ENCODE data around the gene NCBP2L.

NCBP2L gene

GRCh38 chrX:107777536-107777832, at the start of gene NCBP2L:
NCBP2L (plus strand) TSS chrX:107777733; CDS start chrX:107794221, 16,488 bp downstream.
- Histone ChIP-seq H3K4me3 (ENCODE audit: insufficient read depth, low read length, poor library complexity, severe bottlenecking) (no peak within 1 kb of the TSS), H3K36me3 (ENCODE audit: low read length) (no peaks in the 10 kb centered on the region), H3K27ac (ENCODE audit: low read depth, low read length) (no peak within 1 kb of the TSS), H4K20me1 (ENCODE audit: low read depth, low read length) (no peaks in the 10 kb centered on the region), H3K4me2 (ENCODE audit: low read depth, low read length, poor library complexity, severe bottlenecking) (peak within 1 kb of the TSS; percentile 62), H3F3A (ENCODE audit: insufficient read depth) (no peaks in the 10 kb centered on the region), H3K79me2 (ENCODE audit: insufficient read depth, low read length) (no peaks in the 10 kb centered on the region), H3K9me3 (ENCODE audit: insufficient read depth, low read length) (no peaks in the 10 kb centered on the region), H3K9ac (ENCODE audit: low read length) (no peak within 1 kb of the TSS), H2AFZ (ENCODE audit: low read depth, low read length, severe bottlenecking) (peak within 1 kb of the TSS; percentile 36), H3K27me3 (ENCODE audit: low read length) (no peaks in the 10 kb centered on the region), H3K9me2 (replicated peaks; ENCODE audit: insufficient read depth, low read length) (no peaks in the 10 kb centered on the region)
- TF ChIP-seq EZH2phosphoT487 (conservative IDR thresholded peaks at IDR 0.05; ENCODE audit: low read length) (no peak), CTCF (IDR thresholded peaks at IDR 0.05; ENCODE audit: insufficient read depth, low read length, poor library complexity, severe bottlenecking) (no peak)

- no peak for TF ChIP-seq CTCF (IDR thresholded peaks at IDR 0.05; ENCODE audit: insufficient read depth, low read length, poor library complexity, severe bottlenecking)
- no peak for TF ChIP-seq EZH2phosphoT487 (conservative IDR thresholded peaks at IDR 0.05; ENCODE audit: low read length)
- Histone ChIP-seq H3K9ac (ENCODE audit: low read length) (no peak overlapping the region), H3K9me3 (ENCODE audit: insufficient read depth, low read length) (no peaks in the 10 kb centered on the region), H3K4me3 (ENCODE audit: insufficient read depth, low read length, poor library complexity, severe bottlenecking) (no peak overlapping the region), H3K79me2 (ENCODE audit: insufficient read depth, low read length) (no peaks in the 10 kb centered on the region), H2AFZ (ENCODE audit: low read depth, low read length, severe bottlenecking) (no peak overlapping the region), H3K4me2 (ENCODE audit: low read depth, low read length, poor library complexity, severe bottlenecking) (no peak overlapping the region), H3K9me2 (replicated peaks; ENCODE audit: insufficient read depth, low read length) (no peaks in the 10 kb centered on the region), H3K36me3 (ENCODE audit: low read length) (no peaks in the 10 kb centered on the region), H3K27me3 (ENCODE audit: low read length) (no peaks in the 10 kb centered on the region), H3K27ac (ENCODE audit: low read depth, low read length) (no peak overlapping the region), H4K20me1 (ENCODE audit: low read depth, low read length) (no peaks in the 10 kb centered on the region), H3F3A (ENCODE audit: insufficient read depth) (no peaks in the 10 kb centered on the region)
These were observed 49.0 kb upstream of the NCBP2L start for GRCh38 chrX:107728371-107729099.

DNA sequence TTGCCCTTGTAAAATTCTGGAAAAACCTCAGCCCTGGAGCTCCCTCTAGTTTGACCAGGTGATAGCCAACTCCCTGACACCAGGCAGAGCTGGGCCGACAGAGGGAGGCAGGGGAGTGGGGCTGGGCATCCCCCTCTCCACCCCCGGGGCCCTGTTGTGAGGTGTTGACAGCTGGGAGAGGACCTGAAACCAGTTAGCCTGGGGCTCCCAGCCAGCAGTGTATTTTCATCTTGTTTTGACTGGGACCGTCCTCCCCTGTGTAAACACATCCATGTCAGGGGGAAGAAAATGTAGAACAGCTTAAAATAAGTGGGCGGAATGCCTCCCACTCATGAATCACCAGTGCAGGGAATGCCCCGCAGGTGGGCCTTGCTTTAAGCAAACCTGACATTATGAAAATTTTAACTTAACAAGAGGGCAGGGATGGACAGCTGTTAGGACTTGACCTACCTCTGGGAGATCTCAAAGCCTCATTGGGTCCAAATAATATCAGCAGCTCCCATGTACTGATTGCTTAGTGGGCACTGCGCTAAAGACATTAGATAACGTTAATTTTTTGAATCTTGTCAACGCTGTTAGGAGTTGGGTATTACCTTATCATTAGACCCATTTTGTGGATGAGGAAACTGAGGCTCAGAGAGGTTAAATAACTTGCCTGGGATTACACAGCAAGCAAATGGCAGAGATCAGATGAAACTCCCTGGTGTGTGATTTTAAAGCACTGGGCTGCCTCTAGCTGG, 47.8 kb upstream of the NCBP2L start:
- Histone ChIP-seq H3F3A (ENCODE audit: insufficient read depth) (no peaks in the 10 kb centered on the region), H2AFZ (ENCODE audit: low read depth, low read length, severe bottlenecking) (no peak overlapping the region), H3K9me2 (replicated peaks; ENCODE audit: insufficient read depth, low read length) (no peaks in the 10 kb centered on the region), H3K36me3 (ENCODE audit: low read length) (no peaks in the 10 kb centered on the region), H3K27ac (ENCODE audit: low read depth, low read length) (no peak overlapping the region), H3K4me3 (ENCODE audit: insufficient read depth, low read length, poor library complexity, severe bottlenecking) (no peak overlapping the region), H4K20me1 (ENCODE audit: low read depth, low read length) (no peaks in the 10 kb centered on the region), H3K79me2 (ENCODE audit: insufficient read depth, low read length) (no peaks in the 10 kb centered on the region), H3K9ac (ENCODE audit: low read length) (no peak overlapping the region), H3K27me3 (ENCODE audit: low read length) (no peaks in the 10 kb centered on the region), H3K9me3 (ENCODE audit: insufficient read depth, low read length) (no peaks in the 10 kb centered on the region), H3K4me2 (ENCODE audit: low read depth, low read length, poor library complexity, severe bottlenecking) (no peak overlapping the region)
- no peak for TF ChIP-seq CTCF (IDR thresholded peaks at IDR 0.05; ENCODE audit: insufficient read depth, low read length, poor library complexity, severe bottlenecking)
